Stimulated activated CD4-positive, alpha-beta T cell treated with anti-CD3 and anti-CD28 coated beads, Interleukin-4, amount 100 ng/mL, for 4 hours (primary cell): ENCODE results near the gene DUOXA1.
"Not testable (repeated sequence)": the region's sequence is repeated elsewhere in the genome, so short reads cannot be mapped to it uniquely, and the experiment has no call there.

Experiments used
- DNase-seq, 2 experiments: peaks; one replicate each; pipeline ENCODE4 v3.0.0-alpha.2; 2020

DUOXA1 gene

GRCh38 chr15:45087513-45087912, 42.2 kb downstream of the DUOXA1 start:
- no peak for DNase-seq

GRCh38 chr15:45084163-45084562, 45.5 kb downstream of the DUOXA1 start:
- no peak for DNase-seq

- no peak for DNase-seq
These were observed 46.5 kb downstream of the DUOXA1 start for GRCh38 chr15:45083223-45083622.

GRCh38 chr15:45082412-45082811, 47.3 kb downstream of the DUOXA1 start:
- DNase-seq: not testable (repeated sequence)

GRCh38 chr15:45080593-45080992, 49.1 kb downstream of the DUOXA1 start:
- DNase-seq: not testable (repeated sequence)

- DNase-seq: not testable (repeated sequence)
These were observed 49.9 kb downstream of the DUOXA1 start for GRCh38 chr15:45079628-45080246.

- DNase-seq: not testable (repeated sequence)
These were observed 50.5 kb downstream of the DUOXA1 start for GRCh38 chr15:45079201-45079600.

- DNase-seq: not testable (repeated sequence)
These were observed 52.3 kb downstream of the DUOXA1 start for GRCh38 chr15:45077391-45077790.

- not testable (repeated sequence) for DNase-seq
These were observed 54.0 kb downstream of the DUOXA1 start for GRCh38 chr15:45075440-45076320.

- DNase-seq: not testable (repeated sequence)
These were observed 56.1 kb downstream of the DUOXA1 start for GRCh38 chr15:45073602-45074001.

GRCh38 chr15:45069942-45070360, 59.7 kb downstream of the DUOXA1 start:
- not testable (repeated sequence) for DNase-seq
